SK-N-SH (cell line): Measurements from ENCODE around the gene GPR85. TPM values are rescaled to one million over a fixed set of nuclear protein-coding genes. Genes with fewer than 3 reads are reported as not detected.
A peak's percentile ranks its signal among the peaks of the same experiment; 100 is the strongest.

Source experiments
- CTCF ChIA-PET: fragments of 300-600, 350-600 bp; formaldehyde crosslinking; extraction: SDS; loops from one replicate; lab custom pipeline; 2021; lab: Yijun Ruan, JAX
- POLR2A ChIA-PET: fragments of 350-600 bp; sonication (Branson Sonifier 250); formaldehyde crosslinking; extraction: SDS; loops from one replicate; lab custom pipeline; 2020; ENCODE audit warnings: antibody characterized with exemption, inconsistent platforms; lab: Yijun Ruan, JAX
- DNase-seq: peaks from one replicate; pipeline ENCODE4 v3.0.0; 2012
- H2AFZ ChIP-seq: fragments of 200-600 bp; sonication (generic); 2 replicates; pipeline ENCODE4 v1.8.1; 2016; ENCODE audit warnings: antibody characterized with exemption, mild to moderate bottlenecking, low read depth
- H3F3A ChIP-seq: fragments of 200-600 bp; sonication (generic); replicated peaks from 2 replicates; pipeline ENCODE3; 2016; ENCODE audit warnings: antibody characterized with exemption, mild to moderate bottlenecking; ENCODE audit not compliant: insufficient read depth
- H3K27ac ChIP-seq, 2 experiments: fragments of 200-500 bp in 1 of 2; fragments of 200-600 bp in 1 of 2; sonication (Bioruptor generic) in 1 of 2; sonication (generic), shearing (Covaris generic) in 1 of 2; 2 replicates each; pipeline versions ENCODE4 v1.5.1 to v1.6.1; 2014 to 2016; ENCODE audit warnings: low read depth in 2 of 2, inconsistent platforms in 1 of 2, low read length in 1 of 2, mild to moderate bottlenecking in 1 of 2, mixed read lengths in 1 of 2
- H3K27me3 ChIP-seq: fragments of 200-600 bp; sonication (generic), shearing (Covaris generic); 2 replicates; pipeline ENCODE4 v1.6.1; 2016; ENCODE audit warnings: mixed run types; ENCODE audit not compliant: insufficient read depth
- H3K36me3 ChIP-seq, 2 experiments: fragments of 200-500 bp in 1 of 2; fragments of 200-600 bp in 1 of 2; sonication (Bioruptor generic) in 1 of 2; sonication (generic) in 1 of 2; replicated peaks in 1 of 2; 2 replicates each; pipeline versions ENCODE3 to v1.5.1; 2014 to 2016; ENCODE audit warnings: low read length in 1 of 2, mild to moderate bottlenecking in 1 of 2; ENCODE audit not compliant: insufficient read depth in 2 of 2, control insufficient read depth in 1 of 2
- H3K4me1 ChIP-seq, 2 experiments: fragments of 200-500 bp in 1 of 2; fragments of 200-600 bp in 1 of 2; sonication (Bioruptor generic) in 1 of 2; sonication (generic), shearing (Covaris generic) in 1 of 2; 2 replicates each; pipeline versions ENCODE4 v1.5.1 to v1.6.1; 2014 to 2016; ENCODE audit warnings: low read depth in 1 of 2, low read length in 1 of 2, mixed run types in 1 of 2; ENCODE audit not compliant: insufficient read depth in 2 of 2, control insufficient read depth in 1 of 2
- H3K4me2 ChIP-seq: fragments of 200-600 bp; sonication (generic), shearing (Covaris generic); 2 replicates; pipeline ENCODE4 v1.6.1; 2017; ENCODE audit warnings: mixed run types
- H3K4me3 ChIP-seq, 2 experiments: fragments of 200-500 bp in 1 of 2; fragments of 200-600 bp in 1 of 2; sonication (Bioruptor generic) in 1 of 2; sonication (generic), shearing (Covaris generic) in 1 of 2; 2 replicates each; pipeline versions ENCODE4 v1.5.1 to v1.8.1; 2014 to 2016; ENCODE audit warnings: low read depth in 2 of 2, inconsistent platforms in 1 of 2, low read length in 1 of 2, mild to moderate bottlenecking in 1 of 2, mixed read lengths in 1 of 2, moderate library complexity in 1 of 2
- H3K79me2 ChIP-seq: fragments of 200-600 bp; sonication (generic); 2 replicates; pipeline ENCODE4 v1.8.1; 2017; ENCODE audit warnings: mild to moderate bottlenecking; ENCODE audit not compliant: insufficient read depth
- H3K9ac ChIP-seq: fragments of 200-600 bp; sonication (generic); 2 replicates; pipeline ENCODE4 v1.6.1; 2017; ENCODE audit warnings: mixed run types
- H3K9me2 ChIP-seq: fragments of 200-600 bp; sonication (generic); 2 replicates; pipeline ENCODE4 v1.6.1; 2017; ENCODE audit warnings: mixed run types
- H3K9me3 ChIP-seq: fragments of 200-600 bp; sonication (generic); 2 replicates; pipeline ENCODE4 v1.6.1; 2017; ENCODE audit warnings: mixed run types, mild to moderate bottlenecking, moderate library complexity
- H4K20me1 ChIP-seq: fragments of 200-600 bp; sonication (generic); 2 replicates; pipeline ENCODE4 v1.6.1; 2017; ENCODE audit warnings: mild to moderate bottlenecking, mixed run types; ENCODE audit not compliant: insufficient read depth
- CHD2 ChIP-seq: fragments of 150-350 bp; IDR thresholded peaks from 2 replicates; pipeline ENCODE4 v1.6.1; 2018; ENCODE audit warnings: low read length; ENCODE audit not compliant: partially characterized antibody
- ELF1 ChIP-seq: IDR thresholded peaks from 2 replicates; pipeline ENCODE4 v1.4.0; 2012
- EP300 ChIP-seq, 2 experiments: IDR thresholded peaks; 2 replicates each; pipeline versions ENCODE4 v1.4.0 to v1.6.1; 2012; ENCODE audit warnings: borderline replicate concordance in 1 of 2, low read depth in 1 of 2, low read length in 1 of 2
- EZH2phosphoT487 ChIP-seq: fragments of 200-600 bp; sonication (generic); IDR thresholded peaks from 2 replicates; pipeline ENCODE4 v1.6.1; 2017; ENCODE audit warnings: low read depth, mixed run types, mild to moderate bottlenecking, antibody characterized with exemption, moderate library complexity, borderline replicate concordance
- FOXJ3 ChIP-seq: sonication (generic); formaldehyde crosslinking; IDR thresholded peaks from 2 replicates; pipeline ENCODE4 v1.5.1; 2020; ENCODE audit warnings: mild to moderate bottlenecking, missing genetic modification reagents
- FOXM1 ChIP-seq: IDR thresholded peaks from 2 replicates; pipeline ENCODE4 v1.4.0; 2012; ENCODE audit warnings: low read depth, mild to moderate bottlenecking
- GABPA ChIP-seq: IDR thresholded peaks from 2 replicates; pipeline ENCODE4 v1.4.0; 2012; ENCODE audit warnings: low read depth, mild to moderate bottlenecking
- MEF2A ChIP-seq: IDR thresholded peaks from 2 replicates; pipeline ENCODE4 v1.4.0; 2012; ENCODE audit warnings: low read depth, borderline replicate concordance
- MXI1 ChIP-seq: IDR thresholded peaks from 2 replicates; pipeline ENCODE4 v1.6.1; 2012; ENCODE audit warnings: mild to moderate bottlenecking, low read depth, low read length, improper control_type of control experiment
- NFIC ChIP-seq: IDR thresholded peaks from 2 replicates; pipeline ENCODE4 v1.4.0; 2012; ENCODE audit warnings: borderline replicate concordance
- NRF1 ChIP-seq: IDR thresholded peaks from 2 replicates; pipeline ENCODE4 v1.6.1; 2012; ENCODE audit warnings: low read depth, mild to moderate bottlenecking, low read length
- POLR2AphosphoS5 ChIP-seq: IDR thresholded peaks from 2 replicates; pipeline ENCODE4 v1.6.1; 2012; ENCODE audit warnings: low read depth, low read length
- RAD21 ChIP-seq: IDR thresholded peaks from 2 replicates; pipeline ENCODE4 v1.6.1; 2012; ENCODE audit warnings: mild to moderate bottlenecking, low read length
- RFX5 ChIP-seq: IDR thresholded peaks from 2 replicates; pipeline ENCODE4 v1.6.1; 2012; ENCODE audit warnings: mild to moderate bottlenecking, improper control_type of control experiment, low read length
- RXRA ChIP-seq: IDR thresholded peaks from 2 replicates; pipeline ENCODE4 v1.4.0; 2012; ENCODE audit warnings: low read depth, mild to moderate bottlenecking, borderline replicate concordance
- SIN3A ChIP-seq: IDR thresholded peaks from 2 replicates; pipeline ENCODE4 v1.6.1; 2012; ENCODE audit warnings: low read depth, mild to moderate bottlenecking, low read length, moderate library complexity, borderline replicate concordance
- TAF1 ChIP-seq: IDR thresholded peaks from 2 replicates; pipeline ENCODE4 v1.6.1; 2012; ENCODE audit warnings: low read depth, mild to moderate bottlenecking, low read length, moderate library complexity, borderline replicate concordance
- TEAD4 ChIP-seq: IDR thresholded peaks from 2 replicates; pipeline ENCODE4 v1.4.0; 2012; ENCODE audit warnings: mild to moderate bottlenecking, borderline replicate concordance; ENCODE audit not compliant: insufficient read depth
- YY1 ChIP-seq: IDR thresholded peaks from 2 replicates; pipeline ENCODE4 v1.4.0; 2012; ENCODE audit warnings: low read depth, mild to moderate bottlenecking
- WGBS: methylation state at CpG from one replicate; pipeline ENCODE4 v1.1.6; 2017; ENCODE audit warnings: low lambda C conversion rate; 5-methylcytosine and 5-hydroxymethylcytosine counted together
- polyA plus RNA-seq, 3 experiments: library from polyadenylated mRNA; depleted of rRNA; stranded (reverse); fragments of >200 nt; gene quantifications; 2 replicates each; pipeline ENCODE4 v1.2.3, GENCODE V29; 2012
- TF ChIP-seq, protein P1 (sequence below): fragments of 150-350 bp; IDR thresholded peaks from 2 replicates; pipeline ENCODE4 v1.6.1; 2016; ENCODE audit warnings: mild to moderate bottlenecking, low read depth, low read length
- TF ChIP-seq, protein P2 (sequence below): IDR thresholded peaks from 2 replicates; pipeline ENCODE4 v1.4.0; 2012; ENCODE audit warnings: low read depth, borderline replicate concordance
- TF ChIP-seq, protein P3 (sequence below): IDR thresholded peaks from 2 replicates; pipeline ENCODE4 v1.6.1; 2012; ENCODE audit warnings: mild to moderate bottlenecking, low read depth, low read length, moderate library complexity
- TF ChIP-seq, protein P4 (sequence below): IDR thresholded peaks from 2 replicates; pipeline ENCODE4; 2012
- TF ChIP-seq, protein P5 (sequence below): IDR thresholded peaks from 2 replicates; pipeline ENCODE4 v1.4.0; 2012; ENCODE audit warnings: low read depth

GPR85 gene, protein sequence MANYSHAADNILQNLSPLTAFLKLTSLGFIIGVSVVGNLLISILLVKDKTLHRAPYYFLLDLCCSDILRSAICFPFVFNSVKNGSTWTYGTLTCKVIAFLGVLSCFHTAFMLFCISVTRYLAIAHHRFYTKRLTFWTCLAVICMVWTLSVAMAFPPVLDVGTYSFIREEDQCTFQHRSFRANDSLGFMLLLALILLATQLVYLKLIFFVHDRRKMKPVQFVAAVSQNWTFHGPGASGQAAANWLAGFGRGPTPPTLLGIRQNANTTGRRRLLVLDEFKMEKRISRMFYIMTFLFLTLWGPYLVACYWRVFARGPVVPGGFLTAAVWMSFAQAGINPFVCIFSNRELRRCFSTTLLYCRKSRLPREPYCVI
- polyA plus RNA-seq (2012; rRNA removed) = 2.9 and 4.3 TPM in 2 replicates
- 4.0 and 4.8 TPM in 2 replicates for polyA plus RNA-seq (2012; cell fraction: cytosol; rRNA removed)
- polyA plus RNA-seq (2012; cell fraction: nucleus; rRNA removed) = 1.5 and 3.5 TPM in 2 replicates

DNA sequence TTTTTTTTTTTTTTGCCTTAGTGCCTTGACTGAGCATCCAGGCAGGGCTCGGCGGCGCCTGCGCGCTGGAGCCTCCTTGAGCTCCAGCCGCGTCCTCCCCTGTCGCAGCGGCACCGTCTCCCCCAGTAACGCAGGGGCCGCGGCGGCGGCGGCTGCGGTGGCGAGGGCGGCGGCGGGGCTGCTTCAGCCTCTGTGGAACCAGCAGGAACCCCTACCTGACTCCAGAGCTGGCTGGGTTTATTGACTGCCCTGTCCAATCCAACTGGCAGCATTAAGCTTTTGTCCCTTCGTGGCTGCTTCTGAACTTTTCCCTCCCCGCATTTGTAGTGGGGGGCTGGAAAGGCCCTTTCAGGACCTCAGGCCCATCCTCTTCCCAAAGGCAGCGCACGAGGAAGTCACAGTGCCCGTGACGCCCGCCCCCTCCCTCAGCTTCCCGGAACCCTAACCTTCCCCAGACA lies at the start of gene GPR85:
Gene GPR85, minus strand, starts transcription at position 397 of the 458 bp plus-strand sequence. CDS start 2,106 bp downstream, outside the sequence.
- DNase-seq = peak; percentile 92
- H3K79me2 ChIP-seq = no peaks in the 10 kb centered on the region
- H3F3A ChIP-seq = peaks cover 24% of the 10 kb centered on the region
- peak within 1 kb of the TSS; percentile 93 for H2AFZ ChIP-seq
- peak within 1 kb of the TSS; percentile 95 to 96 for H3K27ac ChIP-seq
- H3K4me2 ChIP-seq = peak within 1 kb of the TSS; percentile 95
- no peaks in the 10 kb centered on the region for H4K20me1 ChIP-seq
- H3K27me3 ChIP-seq = no peaks in the 10 kb centered on the region
- H3K9me2 ChIP-seq = no peaks in the 10 kb centered on the region
- under 1% methylated on average over 26 of the region's 29 CpGs for WGBS
- H3K4me1 ChIP-seq = peaks cover 0 to 18% of the 10 kb centered on the region in 2 experiments; a peak in 2 of 4 replicates
- ChIA-PET POLR2A (interaction anchor here (0.9 to 1.2 kb wide), 3 partner anchors 9 to 636 kb away, joined by 3 to 5 read pairs (median 3); no protein-coding TSS in a partner anchor), CTCF (interaction anchor here (0.7 to 1.7 kb wide), 8 partner anchors 13 to 688 kb away, joined by 3 to 9 read pairs (median 3); no protein-coding TSS in a partner anchor)
- no peaks in the 10 kb centered on the region for H3K9me3 ChIP-seq
- peak within 1 kb of the TSS; percentile 90 for H3K9ac ChIP-seq
- H3K36me3 ChIP-seq = no peaks in the 10 kb centered on the region
- peak within 1 kb of the TSS; percentile 59 to 86 for H3K4me3 ChIP-seq
- TF ChIP-seq CHD2 (no peak), RAD21 (no peak), NRF1 (peak; percentile 76), MXI1 (peak; percentile 80), TAF1 (peak; percentile 68; the same call in 1 of the 2 replicates), EZH2phosphoT487 (no peak), SIN3A (no peak), GABPA (no peak), FOXJ3 (CRISPR knock-in tag) (no peak), TEAD4 (no peak), ELF1 (0 out of 2 replicates have a peak, but pooled peaks have one; percentile 12), NFIC (no peak), YY1 (no peak), POLR2AphosphoS5 (peak; percentile 47; the same call in 1 of the 2 replicates), RFX5 (no peak), MEF2A (no peak), FOXM1 (no peak), RXRA (no peak), EP300 (IDR thresholded peaks at IDR 0.05; ENCODE audit: borderline replicate concordance in 1 of 2, low read depth in 1 of 2, low read length in 1 of 2) (peak in 1 of 2 experiments; percentile 29; a peak in 1 of 4 replicates)
- TF ChIP-seq, protein P1, sequence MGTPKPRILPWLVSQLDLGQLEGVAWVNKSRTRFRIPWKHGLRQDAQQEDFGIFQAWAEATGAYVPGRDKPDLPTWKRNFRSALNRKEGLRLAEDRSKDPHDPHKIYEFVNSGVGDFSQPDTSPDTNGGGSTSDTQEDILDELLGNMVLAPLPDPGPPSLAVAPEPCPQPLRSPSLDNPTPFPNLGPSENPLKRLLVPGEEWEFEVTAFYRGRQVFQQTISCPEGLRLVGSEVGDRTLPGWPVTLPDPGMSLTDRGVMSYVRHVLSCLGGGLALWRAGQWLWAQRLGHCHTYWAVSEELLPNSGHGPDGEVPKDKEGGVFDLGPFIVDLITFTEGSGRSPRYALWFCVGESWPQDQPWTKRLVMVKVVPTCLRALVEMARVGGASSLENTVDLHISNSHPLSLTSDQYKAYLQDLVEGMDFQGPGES = no peak
- TF ChIP-seq, protein P2, sequence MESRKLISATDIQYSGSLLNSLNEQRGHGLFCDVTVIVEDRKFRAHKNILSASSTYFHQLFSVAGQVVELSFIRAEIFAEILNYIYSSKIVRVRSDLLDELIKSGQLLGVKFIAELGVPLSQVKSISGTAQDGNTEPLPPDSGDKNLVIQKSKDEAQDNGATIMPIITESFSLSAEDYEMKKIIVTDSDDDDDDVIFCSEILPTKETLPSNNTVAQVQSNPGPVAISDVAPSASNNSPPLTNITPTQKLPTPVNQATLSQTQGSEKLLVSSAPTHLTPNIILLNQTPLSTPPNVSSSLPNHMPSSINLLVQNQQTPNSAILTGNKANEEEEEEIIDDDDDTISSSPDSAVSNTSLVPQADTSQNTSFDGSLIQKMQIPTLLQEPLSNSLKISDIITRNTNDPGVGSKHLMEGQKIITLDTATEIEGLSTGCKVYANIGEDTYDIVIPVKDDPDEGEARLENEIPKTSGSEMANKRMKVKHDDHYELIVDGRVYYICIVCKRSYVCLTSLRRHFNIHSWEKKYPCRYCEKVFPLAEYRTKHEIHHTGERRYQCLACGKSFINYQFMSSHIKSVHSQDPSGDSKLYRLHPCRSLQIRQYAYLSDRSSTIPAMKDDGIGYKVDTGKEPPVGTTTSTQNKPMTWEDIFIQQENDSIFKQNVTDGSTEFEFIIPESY = no peak
- TF ChIP-seq, protein P3, sequence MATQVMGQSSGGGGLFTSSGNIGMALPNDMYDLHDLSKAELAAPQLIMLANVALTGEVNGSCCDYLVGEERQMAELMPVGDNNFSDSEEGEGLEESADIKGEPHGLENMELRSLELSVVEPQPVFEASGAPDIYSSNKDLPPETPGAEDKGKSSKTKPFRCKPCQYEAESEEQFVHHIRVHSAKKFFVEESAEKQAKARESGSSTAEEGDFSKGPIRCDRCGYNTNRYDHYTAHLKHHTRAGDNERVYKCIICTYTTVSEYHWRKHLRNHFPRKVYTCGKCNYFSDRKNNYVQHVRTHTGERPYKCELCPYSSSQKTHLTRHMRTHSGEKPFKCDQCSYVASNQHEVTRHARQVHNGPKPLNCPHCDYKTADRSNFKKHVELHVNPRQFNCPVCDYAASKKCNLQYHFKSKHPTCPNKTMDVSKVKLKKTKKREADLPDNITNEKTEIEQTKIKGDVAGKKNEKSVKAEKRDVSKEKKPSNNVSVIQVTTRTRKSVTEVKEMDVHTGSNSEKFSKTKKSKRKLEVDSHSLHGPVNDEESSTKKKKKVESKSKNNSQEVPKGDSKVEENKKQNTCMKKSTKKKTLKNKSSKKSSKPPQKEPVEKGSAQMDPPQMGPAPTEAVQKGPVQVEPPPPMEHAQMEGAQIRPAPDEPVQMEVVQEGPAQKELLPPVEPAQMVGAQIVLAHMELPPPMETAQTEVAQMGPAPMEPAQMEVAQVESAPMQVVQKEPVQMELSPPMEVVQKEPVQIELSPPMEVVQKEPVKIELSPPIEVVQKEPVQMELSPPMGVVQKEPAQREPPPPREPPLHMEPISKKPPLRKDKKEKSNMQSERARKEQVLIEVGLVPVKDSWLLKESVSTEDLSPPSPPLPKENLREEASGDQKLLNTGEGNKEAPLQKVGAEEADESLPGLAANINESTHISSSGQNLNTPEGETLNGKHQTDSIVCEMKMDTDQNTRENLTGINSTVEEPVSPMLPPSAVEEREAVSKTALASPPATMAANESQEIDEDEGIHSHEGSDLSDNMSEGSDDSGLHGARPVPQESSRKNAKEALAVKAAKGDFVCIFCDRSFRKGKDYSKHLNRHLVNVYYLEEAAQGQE = 0 out of 2 replicates have a peak, but pooled peaks have one; percentile 4
- TF ChIP-seq, protein P4, sequence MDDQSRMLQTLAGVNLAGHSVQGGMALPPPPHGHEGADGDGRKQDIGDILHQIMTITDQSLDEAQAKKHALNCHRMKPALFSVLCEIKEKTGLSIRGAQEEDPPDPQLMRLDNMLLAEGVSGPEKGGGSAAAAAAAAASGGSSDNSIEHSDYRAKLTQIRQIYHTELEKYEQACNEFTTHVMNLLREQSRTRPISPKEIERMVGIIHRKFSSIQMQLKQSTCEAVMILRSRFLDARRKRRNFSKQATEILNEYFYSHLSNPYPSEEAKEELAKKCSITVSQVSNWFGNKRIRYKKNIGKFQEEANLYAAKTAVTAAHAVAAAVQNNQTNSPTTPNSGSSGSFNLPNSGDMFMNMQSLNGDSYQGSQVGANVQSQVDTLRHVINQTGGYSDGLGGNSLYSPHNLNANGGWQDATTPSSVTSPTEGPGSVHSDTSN = no peak
- TF ChIP-seq, protein P5, sequence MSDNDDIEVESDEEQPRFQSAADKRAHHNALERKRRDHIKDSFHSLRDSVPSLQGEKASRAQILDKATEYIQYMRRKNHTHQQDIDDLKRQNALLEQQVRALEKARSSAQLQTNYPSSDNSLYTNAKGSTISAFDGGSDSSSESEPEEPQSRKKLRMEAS = peak; percentile 55; the same call in 1 of the 2 replicates
